Activated CD8-positive, alpha-beta memory T cell treated with anti-CD3 and anti-CD28 coated beads for 48 hours (primary cell): ENCODE measurements around the gene MAGED1.
A peak's percentile ranks its signal among the peaks of the same experiment; 100 is the strongest.

Experiments used
- DNase-seq, 3 experiments: peaks; one replicate each; pipeline ENCODE4 v3.0.0-alpha.2; 2020; ENCODE audit warnings: low read depth in 2 of 3, low spot score in 2 of 3

Gene MAGED1, protein sequence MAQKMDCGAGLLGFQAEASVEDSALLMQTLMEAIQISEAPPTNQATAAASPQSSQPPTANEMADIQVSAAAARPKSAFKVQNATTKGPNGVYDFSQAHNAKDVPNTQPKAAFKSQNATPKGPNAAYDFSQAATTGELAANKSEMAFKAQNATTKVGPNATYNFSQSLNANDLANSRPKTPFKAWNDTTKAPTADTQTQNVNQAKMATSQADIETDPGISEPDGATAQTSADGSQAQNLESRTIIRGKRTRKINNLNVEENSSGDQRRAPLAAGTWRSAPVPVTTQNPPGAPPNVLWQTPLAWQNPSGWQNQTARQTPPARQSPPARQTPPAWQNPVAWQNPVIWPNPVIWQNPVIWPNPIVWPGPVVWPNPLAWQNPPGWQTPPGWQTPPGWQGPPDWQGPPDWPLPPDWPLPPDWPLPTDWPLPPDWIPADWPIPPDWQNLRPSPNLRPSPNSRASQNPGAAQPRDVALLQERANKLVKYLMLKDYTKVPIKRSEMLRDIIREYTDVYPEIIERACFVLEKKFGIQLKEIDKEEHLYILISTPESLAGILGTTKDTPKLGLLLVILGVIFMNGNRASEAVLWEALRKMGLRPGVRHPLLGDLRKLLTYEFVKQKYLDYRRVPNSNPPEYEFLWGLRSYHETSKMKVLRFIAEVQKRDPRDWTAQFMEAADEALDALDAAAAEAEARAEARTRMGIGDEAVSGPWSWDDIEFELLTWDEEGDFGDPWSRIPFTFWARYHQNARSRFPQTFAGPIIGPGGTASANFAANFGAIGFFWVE

DNA sequence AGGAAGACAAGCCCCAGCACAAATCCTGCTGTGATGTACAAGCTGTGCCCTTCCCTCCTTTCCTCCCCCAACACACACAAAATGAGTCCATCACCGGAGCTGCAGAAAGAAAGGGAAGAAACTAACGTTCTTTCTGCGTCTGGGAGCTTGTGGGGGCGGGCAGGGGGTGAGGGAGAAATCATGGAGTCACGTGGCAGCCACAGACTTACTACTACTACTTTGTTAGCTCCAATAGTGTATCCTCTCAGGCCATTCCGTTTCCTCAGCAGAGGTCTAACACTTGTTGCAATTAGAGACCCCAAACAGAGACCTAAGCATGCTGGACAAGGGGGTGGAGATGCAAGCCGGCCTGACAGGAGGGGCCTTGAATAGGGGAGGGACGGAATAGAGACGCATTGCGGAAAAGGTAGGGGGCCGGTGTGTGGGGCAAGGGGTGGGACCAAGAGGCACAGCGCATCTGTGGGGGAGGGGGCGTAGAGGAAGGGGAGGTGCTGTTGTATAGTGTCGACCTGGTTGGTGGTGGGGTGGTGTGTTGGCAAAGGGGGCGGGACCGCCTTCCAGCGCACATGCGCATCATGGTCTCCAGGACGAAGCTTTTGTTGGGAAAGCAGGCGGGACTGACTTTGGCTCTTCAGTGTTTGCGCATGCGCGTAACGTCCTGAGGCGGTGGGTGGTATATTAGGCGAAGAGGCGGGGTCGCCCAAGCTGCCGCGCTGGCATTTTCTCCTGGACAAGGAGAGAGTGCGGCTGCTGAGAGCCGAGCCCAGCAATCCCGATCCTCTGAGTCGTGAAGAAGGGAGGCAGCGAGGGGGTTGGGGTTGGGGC lies at the start of gene MAGED1:
TSS of gene MAGED1 (plus strand) at position 703 of the 825 bp plus-strand sequence. CDS start 682 bp downstream, outside the sequence.
- peak; percentile 38 to 44 (median 42) for DNase-seq

DNA sequence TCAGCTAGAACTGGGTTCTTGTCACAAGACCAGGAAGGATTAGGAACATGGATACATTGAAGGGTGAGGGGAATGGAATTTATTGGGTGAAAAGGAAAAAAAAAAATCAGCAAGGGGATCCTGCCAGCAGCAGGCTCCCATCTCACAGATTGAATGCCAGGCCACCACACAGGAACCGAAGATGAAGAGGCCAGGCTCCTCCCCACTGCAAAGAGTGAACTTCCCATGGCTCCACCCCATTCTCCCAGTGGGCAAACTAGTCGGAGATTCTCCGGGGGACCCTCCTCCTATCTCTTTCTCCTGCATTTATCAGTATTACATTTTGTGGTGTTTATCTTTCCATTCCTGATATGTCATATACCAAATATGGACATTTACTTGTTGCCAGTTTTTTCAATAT lies 46.0 kb upstream of the MAGED1 start:
- no peak for DNase-seq

GRCh38 chrX:51851507-51852085 lies 41.8 kb upstream of the MAGED1 start:
- DNase-seq = no peak

DNA sequence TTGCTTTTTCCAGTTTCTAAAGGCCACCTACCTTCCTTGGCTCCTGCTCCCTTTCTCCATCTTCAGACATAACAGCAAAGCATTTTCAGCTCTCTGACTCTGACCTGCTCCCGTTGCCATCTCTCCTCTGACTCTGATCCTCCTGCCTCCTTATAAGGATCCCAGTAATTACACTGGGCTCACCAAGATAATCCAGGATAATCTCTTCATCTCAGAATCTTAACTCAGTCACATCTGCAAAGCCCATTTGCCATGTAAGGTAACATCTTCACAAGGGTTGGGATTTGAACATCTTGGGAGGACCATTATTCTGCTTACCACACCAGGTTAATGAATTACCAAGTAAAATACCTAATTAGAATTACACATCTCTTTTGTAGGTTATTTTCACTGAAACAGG lies 41.3 kb upstream of the MAGED1 start:
- DNase-seq = no peak

DNA sequence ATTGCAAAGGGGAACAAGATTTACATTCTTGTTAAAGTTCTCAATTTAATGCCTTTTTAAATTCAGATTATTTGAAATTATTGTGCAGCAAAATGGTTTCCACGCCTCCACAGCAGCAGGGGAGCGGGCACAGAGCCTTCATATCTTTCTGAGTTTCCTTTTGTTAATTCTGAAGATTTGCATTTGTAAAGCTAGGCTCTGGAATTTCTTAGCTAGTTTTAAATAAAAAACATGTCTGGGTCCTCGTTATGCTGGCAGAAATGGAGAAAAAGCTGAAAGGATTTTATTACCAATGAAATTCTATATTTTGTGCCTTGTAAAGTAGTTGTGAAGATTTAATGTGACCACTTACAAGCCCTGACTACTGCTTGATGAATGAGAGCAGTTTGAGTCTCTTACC lies 40.8 kb upstream of the MAGED1 start:
- DNase-seq = no peak

DNA sequence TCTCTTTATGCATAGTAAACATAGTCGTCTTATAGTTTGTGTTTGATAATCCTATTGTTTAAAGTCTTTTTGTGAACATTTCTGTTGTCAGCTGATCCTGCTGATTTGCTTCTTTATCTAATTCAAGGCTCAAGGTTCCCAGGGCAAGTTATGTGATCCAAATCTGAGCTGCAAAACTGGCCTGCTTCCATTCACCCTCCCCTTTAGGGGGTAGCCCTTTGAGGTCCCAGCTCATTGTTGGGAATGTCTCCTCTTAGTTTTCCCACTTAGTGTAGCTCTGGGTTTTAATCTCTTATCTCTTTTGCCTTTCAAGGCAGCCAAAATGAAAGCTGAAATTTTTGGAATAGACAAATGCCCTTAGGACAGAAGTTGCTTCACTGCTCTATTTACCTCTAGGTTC lies 40.2 kb upstream of the MAGED1 start:
- DNase-seq = no peak

DNA sequence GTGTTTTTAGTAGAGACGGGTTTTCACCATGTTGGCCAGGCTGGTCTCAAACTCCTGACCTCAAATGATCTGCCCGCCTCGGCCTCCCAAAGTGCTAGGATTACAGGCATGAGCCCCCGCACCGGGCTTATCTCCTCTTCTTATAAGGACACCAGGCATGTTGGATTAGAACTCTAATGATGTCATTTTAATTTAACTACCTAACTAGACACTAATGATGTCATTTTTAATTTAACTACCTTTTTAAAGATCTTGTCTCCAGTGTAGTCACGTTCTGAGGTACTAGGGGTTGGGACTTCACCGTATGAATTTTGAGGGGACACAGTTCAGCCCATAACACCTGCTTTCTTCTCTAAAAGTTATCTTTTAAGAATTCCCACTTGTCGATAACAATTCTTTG lies 37.7 kb upstream of the MAGED1 start:
- no peak for DNase-seq

GRCh38 chrX:51857159-51857733 lies 36.2 kb upstream of the MAGED1 start:
- DNase-seq = no peak

DNA sequence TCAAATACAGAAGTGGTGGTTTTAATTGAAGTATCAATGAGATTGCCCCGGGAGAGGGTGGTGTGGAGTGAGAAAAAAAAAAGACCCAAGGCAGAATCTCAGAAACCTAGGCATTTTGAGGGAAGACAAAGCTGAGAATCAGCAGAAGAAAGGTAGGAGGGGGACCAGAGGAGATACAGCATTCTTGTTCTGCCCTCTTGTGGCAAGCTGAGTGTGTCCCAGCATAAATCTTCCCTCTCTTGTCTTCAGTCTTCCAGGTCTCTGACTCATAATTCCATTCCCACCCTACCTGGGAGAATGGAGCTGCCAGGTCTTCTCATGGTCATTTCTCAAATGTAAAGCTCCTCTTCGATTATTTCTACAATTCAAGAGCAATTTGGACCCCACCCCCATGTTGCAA lies 32.7 kb upstream of the MAGED1 start:
- DNase-seq = no peak

- no peak for DNase-seq
Observed at GRCh38 chrX:51862920-51863319, 30.5 kb upstream of the MAGED1 start.

- DNase-seq = no peak
Observed at GRCh38 chrX:51866210-51866609, 27.2 kb upstream of the MAGED1 start.

- DNase-seq = no peak
Observed at GRCh38 chrX:51867626-51868025, 25.8 kb upstream of the MAGED1 start.

GRCh38 chrX:51870354-51870753 lies 23.1 kb upstream of the MAGED1 start:
- no peak for DNase-seq

- no peak for DNase-seq
Observed at GRCh38 chrX:51874123-51874522, 19.3 kb upstream of the MAGED1 start.

DNA sequence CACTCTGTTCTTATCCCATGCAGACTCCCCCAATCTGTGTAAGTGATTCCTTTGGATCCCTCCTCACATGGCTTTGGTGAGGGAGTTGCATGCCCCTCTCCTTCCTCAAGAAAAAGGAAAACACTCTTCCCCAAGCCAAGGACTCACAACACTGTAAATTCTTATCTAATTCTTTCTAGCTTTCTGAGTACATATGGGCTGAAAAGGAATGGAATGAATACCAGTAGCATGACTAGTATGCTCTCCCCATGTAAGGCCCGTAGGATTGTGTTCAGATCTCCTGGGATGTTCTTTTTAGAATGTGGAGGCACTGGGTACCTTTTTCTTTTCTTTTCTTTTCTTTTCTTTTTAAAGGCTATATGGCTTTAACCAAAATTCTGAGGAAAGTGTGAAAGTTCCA lies 17.0 kb upstream of the MAGED1 start:
- DNase-seq = no peak

DNA sequence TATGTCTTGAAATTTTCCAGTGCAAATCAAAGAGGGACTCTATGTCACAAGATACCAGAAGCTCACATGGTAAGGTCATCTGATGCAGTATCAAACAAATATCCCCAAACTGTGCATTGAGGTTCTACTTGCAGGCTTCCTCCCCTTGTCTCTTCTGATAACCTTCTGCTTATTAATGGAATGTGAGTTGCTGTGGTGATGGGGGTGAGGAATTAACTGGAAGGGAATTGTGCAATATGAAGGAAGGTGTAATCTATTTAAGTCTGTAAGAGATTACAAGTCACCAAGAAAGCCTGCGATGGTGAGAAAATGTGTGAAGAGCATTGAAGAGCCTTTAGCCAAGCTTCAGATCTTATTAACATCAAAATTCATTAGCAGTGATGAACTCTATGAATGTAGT lies 15.4 kb upstream of the MAGED1 start:
- no peak for DNase-seq

- DNase-seq = no peak
Observed at GRCh38 chrX:51889851-51890250, 3.6 kb upstream of the MAGED1 start.

GRCh38 chrX:51891245-51891644 lies 2.2 kb upstream of the MAGED1 start:
- DNase-seq = no peak

DNA sequence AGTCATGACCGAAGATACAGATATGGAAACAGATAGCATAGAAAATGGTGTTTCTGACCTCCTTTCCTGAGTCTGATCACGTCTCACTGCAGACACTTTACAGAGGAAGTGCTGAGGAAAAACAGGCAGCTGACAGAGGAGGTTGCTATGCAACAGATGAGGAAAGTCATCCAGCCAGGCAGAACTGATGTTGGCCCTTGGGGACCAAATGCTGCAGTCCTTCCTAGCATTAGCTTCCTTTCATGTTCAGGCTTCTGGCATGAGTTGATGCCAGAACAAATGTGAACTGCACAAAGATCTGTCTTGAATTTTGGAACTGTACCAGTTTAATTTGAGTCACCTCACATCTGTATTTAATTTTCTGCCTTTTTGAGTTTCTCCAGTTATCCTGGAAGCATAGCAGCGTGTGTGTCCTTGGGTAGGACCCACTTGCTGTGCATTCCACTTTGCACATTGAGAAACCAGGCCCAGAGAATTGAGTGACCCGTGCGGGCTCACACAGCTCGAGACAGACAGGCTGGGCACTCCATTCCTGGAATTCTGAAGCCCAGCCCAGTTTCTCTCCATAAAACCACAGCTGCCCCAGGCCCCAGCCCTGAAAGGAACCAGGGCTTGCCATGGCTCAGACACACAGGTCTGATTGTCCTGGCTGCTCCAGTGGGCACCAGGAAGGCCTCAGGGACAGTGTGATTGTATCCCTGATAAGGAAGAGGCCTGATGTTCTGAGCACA lies 1.4 kb upstream of the MAGED1 start:
- no peak for DNase-seq
